Measurements from ENCODE around the gene PTCH1. TPM values are rescaled to one million over a fixed set of nuclear protein-coding genes. Genes with fewer than 3 reads are reported as not detected.
A peak's percentile ranks its signal among the peaks of the same experiment; 100 is the strongest.

The PTCH1 gene
- total RNA-seq, 1 experiment from 2014 or later: 33.4 TPM

- Histone ChIP-seq H3F3A (ENCODE audit: insufficient read depth, low read depth) (no peaks in the 10 kb centered on the region; the same call in 1 of the 2 replicates), H3K27ac (no peak overlapping the region), H3K36me3 (ENCODE audit: low read depth) (no peaks in the 10 kb centered on the region), H3K9me2 (ENCODE audit: insufficient read depth) (no peaks in the 10 kb centered on the region), H2AFZ (no peak overlapping the region), H3K79me2 (ENCODE audit: low read depth) (no peaks in the 10 kb centered on the region), H3K4me1 (replicated peaks; ENCODE audit: insufficient read depth) (peaks cover 7% of the 10 kb centered on the region; the same call in 1 of the 2 replicates), H3K4me2 (no peak overlapping the region), H3K9me3 (ENCODE audit: insufficient read depth, low read depth) (no peaks in the 10 kb centered on the region), H3K4me3 (no peak overlapping the region), H3K27me3 (ENCODE audit: insufficient read depth, low read depth) (peaks cover 95% of the 10 kb centered on the region), H4K20me1 (ENCODE audit: insufficient read depth) (no peaks in the 10 kb centered on the region)
- intact Hi-C loops (cut with micrococcal nuclease; ENCODE audit: unreplicated experiment): no loop called here
- no peak for TF ChIP-seq CTCF (conservative IDR thresholded peaks at IDR 0.05)
- no peak for TF ChIP-seq EZH2 (IDR thresholded peaks at IDR 0.05; ENCODE audit: low read depth)
- BruUV-seq (replicated peaks): no TSS peak
- DNase-seq: no peak
- CTCF ChIA-PET: no interaction called here
- POLR2A ChIA-PET (ENCODE audit: unreplicated experiment): no interaction called here
Measured at GRCh38 chr9:95533996-95534680, 17.4 kb upstream of the PTCH1 start.

GRCh38 chr9:95529910-95530309, 13.1 kb upstream of the PTCH1 start:
- ChIA-PET CTCF (no interaction called here), POLR2A (ENCODE audit: unreplicated experiment) (no interaction called here)
- peaks cover 94% of the 10 kb centered on the region for H3K27me3 ChIP-seq (ENCODE audit: insufficient read depth, low read depth)
- no peaks in the 10 kb centered on the region; the same call in 1 of the 2 replicates for H3F3A ChIP-seq (ENCODE audit: insufficient read depth, low read depth)
- no peak overlapping the region for H2AFZ ChIP-seq
- no TSS peak for BruUV-seq (replicated peaks)
- TF ChIP-seq EZH2 (IDR thresholded peaks at IDR 0.05; ENCODE audit: low read depth) (no peak), CTCF (conservative IDR thresholded peaks at IDR 0.05) (no peak)
- no peaks in the 10 kb centered on the region for H4K20me1 ChIP-seq (ENCODE audit: insufficient read depth)
- no peaks in the 10 kb centered on the region for H3K9me3 ChIP-seq (ENCODE audit: insufficient read depth, low read depth)
- H3K9me2 ChIP-seq (ENCODE audit: insufficient read depth): no peaks in the 10 kb centered on the region
- intact Hi-C loops (cut with micrococcal nuclease; ENCODE audit: unreplicated experiment): no loop called here
- H3K27ac ChIP-seq: no peak overlapping the region
- no peaks in the 10 kb centered on the region for H3K79me2 ChIP-seq (ENCODE audit: low read depth)
- no peak overlapping the region for H3K4me2 ChIP-seq
- no peaks in the 10 kb centered on the region for H3K36me3 ChIP-seq (ENCODE audit: low read depth)
- no peak overlapping the region for H3K4me3 ChIP-seq
- DNase-seq: peak in 1 of 2 experiments; percentile 55
- H3K4me1 ChIP-seq (replicated peaks; ENCODE audit: insufficient read depth): peaks cover 7% of the 10 kb centered on the region; the same call in 1 of the 2 replicates

DNA sequence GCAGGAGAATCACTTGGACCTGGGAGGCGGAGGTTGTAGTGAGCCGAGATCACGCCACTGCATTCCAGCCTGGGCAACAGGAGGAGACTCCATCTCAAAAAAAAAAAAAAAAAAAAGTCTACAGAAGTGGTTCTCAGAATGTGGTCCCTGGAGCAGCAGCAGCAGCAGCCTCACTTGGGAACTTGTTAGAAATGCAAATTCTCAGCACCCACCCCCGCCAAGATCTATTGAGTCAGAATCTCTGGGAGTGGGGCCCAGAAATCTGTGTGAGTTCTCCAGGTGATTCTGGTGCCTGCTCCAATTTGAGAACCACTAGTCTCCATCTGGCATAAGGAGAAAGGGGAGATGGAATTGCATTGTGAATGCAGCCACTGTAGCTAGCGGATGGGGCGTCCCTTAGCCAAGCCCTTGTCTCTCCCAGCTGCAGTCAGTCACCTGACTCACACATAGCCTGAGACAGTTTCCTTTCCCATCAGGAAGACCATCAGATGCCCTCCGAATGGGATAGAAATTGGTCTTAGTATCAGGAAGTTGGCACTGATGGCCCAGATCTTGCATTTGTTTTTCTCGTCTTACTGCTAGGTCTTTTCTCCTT, 12.2 kb upstream of the PTCH1 start:
- Histone ChIP-seq H2AFZ (no peak overlapping the region), H3K27me3 (ENCODE audit: insufficient read depth, low read depth) (peaks cover 94% of the 10 kb centered on the region), H4K20me1 (ENCODE audit: insufficient read depth) (no peaks in the 10 kb centered on the region), H3K9me2 (ENCODE audit: insufficient read depth) (no peaks in the 10 kb centered on the region), H3K27ac (no peak overlapping the region), H3F3A (ENCODE audit: insufficient read depth, low read depth) (no peaks in the 10 kb centered on the region; the same call in 1 of the 2 replicates), H3K4me1 (replicated peaks; ENCODE audit: insufficient read depth) (peaks cover 7% of the 10 kb centered on the region; the same call in 1 of the 2 replicates), H3K4me2 (no peak overlapping the region), H3K79me2 (ENCODE audit: low read depth) (no peaks in the 10 kb centered on the region), H3K9me3 (ENCODE audit: insufficient read depth, low read depth) (no peaks in the 10 kb centered on the region), H3K36me3 (ENCODE audit: low read depth) (no peaks in the 10 kb centered on the region), H3K4me3 (no peak overlapping the region)
- intact Hi-C loops (cut with micrococcal nuclease; ENCODE audit: unreplicated experiment): no loop called here
- TF ChIP-seq EZH2 (IDR thresholded peaks at IDR 0.05; ENCODE audit: low read depth) (no peak), CTCF (conservative IDR thresholded peaks at IDR 0.05) (no peak)
- ChIA-PET CTCF (no interaction called here), POLR2A (ENCODE audit: unreplicated experiment) (no interaction called here)
- DNase-seq: no peak
- BruUV-seq (replicated peaks): no TSS peak

Data from PC-9 (cell line).